Spleen (tissue), 7 donors: Measurements from ENCODE around the gene MERTK.

Experiments
- POLR2AphosphoS5 ChIP-seq, 3 donors: sonication (generic); formaldehyde crosslinking; IDR thresholded peaks; one replicate each; pipeline ENCODE4 v1.5.1; 2017; ENCODE audit warnings: antibody characterized with exemption in 3 of 3
- TF ChIP-seq, protein P1 (sequence below), 11 experiments: fragments of 200-600 bp in 7 of 11; fragments of 450-650 bp in 4 of 11; sonication (generic) in 4 of 11; IDR thresholded peaks in 8 of 11; conservative IDR thresholded peaks in 3 of 11; 1 replicate in 7 of 11; 2 replicates in 4 of 11; pipeline versions ENCODE4 v1.4.0 to v1.8.0; 2016 to 2021; ENCODE audit warnings: antibody characterized with exemption in 11 of 11, inconsistent platforms in 4 of 11, mild to moderate bottlenecking in 1 of 11
- donor health status: DM: no; HTN: no; CAD: no; lungs with moderate emphysema.
- donor health status: DM: no; HTN: no; CAD: no.
- donor health status: DM: no; HTN: no; CAD: no.

- TF ChIP-seq, protein P1, sequence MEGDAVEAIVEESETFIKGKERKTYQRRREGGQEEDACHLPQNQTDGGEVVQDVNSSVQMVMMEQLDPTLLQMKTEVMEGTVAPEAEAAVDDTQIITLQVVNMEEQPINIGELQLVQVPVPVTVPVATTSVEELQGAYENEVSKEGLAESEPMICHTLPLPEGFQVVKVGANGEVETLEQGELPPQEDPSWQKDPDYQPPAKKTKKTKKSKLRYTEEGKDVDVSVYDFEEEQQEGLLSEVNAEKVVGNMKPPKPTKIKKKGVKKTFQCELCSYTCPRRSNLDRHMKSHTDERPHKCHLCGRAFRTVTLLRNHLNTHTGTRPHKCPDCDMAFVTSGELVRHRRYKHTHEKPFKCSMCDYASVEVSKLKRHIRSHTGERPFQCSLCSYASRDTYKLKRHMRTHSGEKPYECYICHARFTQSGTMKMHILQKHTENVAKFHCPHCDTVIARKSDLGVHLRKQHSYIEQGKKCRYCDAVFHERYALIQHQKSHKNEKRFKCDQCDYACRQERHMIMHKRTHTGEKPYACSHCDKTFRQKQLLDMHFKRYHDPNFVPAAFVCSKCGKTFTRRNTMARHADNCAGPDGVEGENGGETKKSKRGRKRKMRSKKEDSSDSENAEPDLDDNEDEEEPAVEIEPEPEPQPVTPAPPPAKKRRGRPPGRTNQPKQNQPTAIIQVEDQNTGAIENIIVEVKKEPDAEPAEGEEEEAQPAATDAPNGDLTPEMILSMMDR (IDR thresholded peaks at IDR 0.05 in 8 of 11, conservative IDR thresholded peaks at IDR 0.05 in 3 of 11) = no peak
- peak in 1 of 3 donors; percentile 49 for TF ChIP-seq POLR2AphosphoS5 (IDR thresholded peaks at IDR 0.05)
These were observed 24.9 kb downstream of the MERTK start for GRCh38 chr2:111923276-111923804.
